Gastrocnemius medialis (tissue), 4 donors: ENCODE measurements around the gene ESPN.

ENCODE experiments used
- POLR2A ChIP-seq, 2 donors: fragments of 450-650 bp; IDR thresholded peaks; one replicate each; pipeline ENCODE4 v1.6.1; 2017; ENCODE audit warnings: antibody characterized with exemption in 2 of 2, mild to moderate bottlenecking in 2 of 2, moderate library complexity in 2 of 2
- TF ChIP-seq, protein P1 (sequence below), 5 experiments: fragments of 450-650 bp in 3 of 5; fragments of 200-600 bp in 2 of 5; sonication (generic) in 2 of 5; IDR thresholded peaks in 4 of 5; conservative IDR thresholded peaks in 1 of 5; 1 replicate in 4 of 5; 2 replicates in 1 of 5; pipeline ENCODE4 v1.5.1; 2016 to 2019; ENCODE audit warnings: antibody characterized with exemption in 5 of 5, mild to moderate bottlenecking in 3 of 5, moderate library complexity in 3 of 5

DNA sequence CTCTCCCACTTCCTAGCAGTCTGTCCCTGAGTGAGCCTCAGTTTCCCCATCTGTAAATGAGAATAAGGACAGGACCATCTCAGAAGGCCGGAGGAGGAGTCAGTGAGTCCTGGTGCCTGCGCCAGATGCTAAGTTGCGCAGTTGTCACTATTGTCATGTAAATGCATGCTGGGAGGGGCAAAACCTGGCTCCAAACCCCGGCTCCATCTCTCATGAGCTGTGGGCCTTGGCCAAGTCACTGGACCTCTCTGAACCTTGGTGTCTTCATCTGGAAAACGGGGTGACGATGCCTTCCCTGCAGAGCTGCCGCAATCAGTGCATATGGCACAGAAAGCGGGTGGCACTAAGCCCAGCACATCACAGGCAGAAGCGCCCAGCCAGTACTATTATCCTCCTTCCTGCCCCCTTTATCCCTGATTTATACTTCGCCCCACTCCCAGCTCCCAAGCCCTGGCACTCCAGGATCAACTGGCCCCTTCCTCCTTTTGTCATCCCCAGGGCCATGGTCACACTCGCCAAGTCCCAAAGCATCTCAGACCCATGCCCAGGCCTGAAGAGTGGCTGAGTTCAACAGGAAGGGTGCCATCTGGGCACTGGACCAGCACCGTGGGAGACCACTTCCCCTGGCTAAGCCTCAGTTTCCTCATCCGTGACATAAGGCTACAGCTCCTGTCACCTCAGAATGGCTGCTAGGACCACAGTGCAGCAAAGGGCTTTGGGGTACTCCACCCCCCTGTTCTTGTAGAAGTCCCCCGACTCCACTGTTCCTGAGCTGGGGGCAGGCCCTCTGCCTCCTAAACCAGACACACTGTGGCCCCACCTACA lies 71.2 kb downstream of the ESPN start:
- TF ChIP-seq, protein P1, sequence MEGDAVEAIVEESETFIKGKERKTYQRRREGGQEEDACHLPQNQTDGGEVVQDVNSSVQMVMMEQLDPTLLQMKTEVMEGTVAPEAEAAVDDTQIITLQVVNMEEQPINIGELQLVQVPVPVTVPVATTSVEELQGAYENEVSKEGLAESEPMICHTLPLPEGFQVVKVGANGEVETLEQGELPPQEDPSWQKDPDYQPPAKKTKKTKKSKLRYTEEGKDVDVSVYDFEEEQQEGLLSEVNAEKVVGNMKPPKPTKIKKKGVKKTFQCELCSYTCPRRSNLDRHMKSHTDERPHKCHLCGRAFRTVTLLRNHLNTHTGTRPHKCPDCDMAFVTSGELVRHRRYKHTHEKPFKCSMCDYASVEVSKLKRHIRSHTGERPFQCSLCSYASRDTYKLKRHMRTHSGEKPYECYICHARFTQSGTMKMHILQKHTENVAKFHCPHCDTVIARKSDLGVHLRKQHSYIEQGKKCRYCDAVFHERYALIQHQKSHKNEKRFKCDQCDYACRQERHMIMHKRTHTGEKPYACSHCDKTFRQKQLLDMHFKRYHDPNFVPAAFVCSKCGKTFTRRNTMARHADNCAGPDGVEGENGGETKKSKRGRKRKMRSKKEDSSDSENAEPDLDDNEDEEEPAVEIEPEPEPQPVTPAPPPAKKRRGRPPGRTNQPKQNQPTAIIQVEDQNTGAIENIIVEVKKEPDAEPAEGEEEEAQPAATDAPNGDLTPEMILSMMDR (IDR thresholded peaks at IDR 0.05 in 4 of 5, conservative IDR thresholded peaks at IDR 0.05 in 1 of 5), result no peak
- TF ChIP-seq POLR2A (IDR thresholded peaks at IDR 0.05), result no peak
